Astrocyte (in vitro differentiated cells and primary cell): Measurements from ENCODE around the gene UGT1A7.

Experiments
- CTCF ChIP-seq: IDR thresholded peaks from 2 replicates; pipeline ENCODE4 v1.5.1; 2011; ENCODE audit warnings: low read depth, mild to moderate bottlenecking, inconsistent platforms, low read length, moderate library complexity; ENCODE audit not compliant: insufficient read depth
- EZH2 ChIP-seq: IDR thresholded peaks from 2 replicates; pipeline ENCODE4 v1.6.1; 2012; ENCODE audit warnings: mild to moderate bottlenecking, low read length, inconsistent platforms; ENCODE audit not compliant: insufficient read depth

GRCh38 chr2:233705911-233706506 is 24.3 kb downstream of the UGT1A7 start:
- TF ChIP-seq CTCF: no peak
- TF ChIP-seq EZH2: no peak
